PC-3 (cell line): ENCODE measurements around the gene PRMT9. TPM values are rescaled to one million over a fixed set of nuclear protein-coding genes. Genes with fewer than 3 reads are reported as not detected.
A peak's percentile ranks its signal among the peaks of the same experiment; 100 is the strongest.

ENCODE experiments used
- ATAC-seq: fragments of 200-7000 bp; cut with Tn5 transposase; 2 replicates; pipeline ENCODE4 v1.9.1; 2020; ENCODE audit warnings: mild to moderate bottlenecking, moderate library complexity
- Bru-seq: library from RNA; stranded (reverse); fragments of 400-500 nt; gene quantifications from one replicate; lab custom pipeline; 2021; lab: Mats Ljungman, UMichigan
- BruChase-seq, 2 experiments: library from RNA; stranded (reverse); fragments of 400-500 nt; gene quantifications; one replicate each; lab custom pipeline; 2021; lab: Mats Ljungman, UMichigan
- BruUV-seq: library from RNA; stranded (reverse); fragments of 400-500 nt; replicated peaks from 2 replicates; lab custom pipeline; 2021; lab: Mats Ljungman, UMichigan
- CTCF ChIA-PET: fragments of 300-600 bp; sonication (Branson Sonifier 250); formaldehyde crosslinking; loops from one replicate; lab custom pipeline; 2022; ENCODE audit warnings: antibody characterized with exemption; lab: Charles Lee
- POLR2A ChIA-PET: fragments of 300-600 bp; sonication (Branson Sonifier 250); formaldehyde crosslinking; loops from one replicate; lab custom pipeline; 2022; ENCODE audit warnings: antibody characterized with exemption; ENCODE audit not compliant: unreplicated experiment; lab: Charles Lee
- DNase-seq: peaks from one replicate; pipeline ENCODE4 v3.0.0-alpha.2; 2015
- H2AFZ ChIP-seq: fragments of 300-600 bp; sonication (generic); 2 replicates; pipeline ENCODE4 v1.6.0; 2016; ENCODE audit warnings: antibody characterized with exemption, low read length
- H3F3A ChIP-seq: fragments of 300-600 bp; sonication (generic); one replicate; pipeline ENCODE4 v1.6.0; 2017; ENCODE audit warnings: antibody characterized with exemption, low read length, control low read depth, mild to moderate bottlenecking; ENCODE audit not compliant: unreplicated experiment
- H3K27ac ChIP-seq: fragments of 300-600 bp; sonication (generic); 2 replicates; pipeline ENCODE4 v1.5.1; 2016; ENCODE audit warnings: mild to moderate bottlenecking, low read length
- H3K27me3 ChIP-seq: fragments of 300-600 bp; sonication (generic); 2 replicates; pipeline ENCODE4 v1.6.1; 2016; ENCODE audit warnings: low read length, mixed read lengths
- H3K36me3 ChIP-seq: fragments of 300-600 bp; sonication (generic); 2 replicates; pipeline ENCODE4 v1.6.1; 2016; ENCODE audit warnings: low read depth, mixed run types, low read length, mixed read lengths
- H3K4me1 ChIP-seq: fragments of 300-600 bp; sonication (generic); 2 replicates; pipeline ENCODE4 v1.5.1; 2016; ENCODE audit warnings: low read length; ENCODE audit not compliant: insufficient read depth
- H3K4me2 ChIP-seq: fragments of 300-600 bp; sonication (generic); 2 replicates; pipeline ENCODE4 v1.6.0; 2016; ENCODE audit warnings: low read length
- H3K4me3 ChIP-seq: fragments of 300-600 bp; sonication (generic); 2 replicates; pipeline ENCODE4 v1.5.1; 2016; ENCODE audit warnings: mild to moderate bottlenecking, low read length, mixed read lengths
- H3K79me2 ChIP-seq: fragments of 300-600 bp; sonication (generic); 2 replicates; pipeline ENCODE4 v1.6.1; 2017; ENCODE audit warnings: low read length, mixed read lengths
- H3K9ac ChIP-seq: fragments of 300-600 bp; sonication (generic); 2 replicates; pipeline ENCODE4 v1.6.0; 2016; ENCODE audit warnings: mild to moderate bottlenecking, low read length
- H3K9me2 ChIP-seq: fragments of 300-600 bp; sonication (generic); replicated peaks from 2 replicates; pipeline ENCODE4 v1.6.1; 2016; ENCODE audit warnings: mixed run types, low read length, mixed read lengths
- H3K9me3 ChIP-seq: fragments of 300-600 bp; sonication (generic); 2 replicates; pipeline ENCODE4 v1.6.1; 2016; ENCODE audit warnings: low read length, mixed read lengths
- H4K20me1 ChIP-seq: fragments of 300-600 bp; sonication (generic); 2 replicates; pipeline ENCODE4 v1.6.1; 2016; ENCODE audit warnings: low read length, mixed read lengths
- EZH2 ChIP-seq: fragments of 300-600 bp; sonication (generic); IDR thresholded peaks from one replicate; pipeline ENCODE4 v1.6.1; 2017; ENCODE audit warnings: antibody characterized with exemption, mild to moderate bottlenecking, low read length; ENCODE audit not compliant: unreplicated experiment
- EZH2phosphoT487 ChIP-seq: fragments of 300-600 bp; sonication (generic); IDR thresholded peaks from 2 replicates; pipeline ENCODE4 v1.6.1; 2018; ENCODE audit warnings: mild to moderate bottlenecking, antibody characterized with exemption, low read length, borderline replicate concordance
- intact Hi-C: fragments of 100-400 bp; cut with micrococcal nuclease; formaldehyde crosslinking; loops from 2 replicates; pipeline ENCODE4 v1.9.0; 2023
- long read RNA-seq: library from polyadenylated mRNA; unstranded; transcript quantifications from one replicate; pipeline ENCODE4 v2.0.0, GENCODE V29; 2021; ENCODE audit not compliant: unreplicated experiment
- total RNA-seq: library from RNA; depleted of rRNA; stranded (reverse); fragments of >200 nt; gene quantifications from 2 replicates; pipeline ENCODE4 v1.2.3, GENCODE V29; 2014; rRNA removed
- TF ChIP-seq, protein P1 (sequence below): fragments of 300-600 bp; sonication (generic); conservative IDR thresholded peaks from 2 replicates; pipeline ENCODE4 v1.5.1; 2017; ENCODE audit warnings: antibody characterized with exemption, low read depth, mild to moderate bottlenecking, low read length

The PRMT9 gene
- 4.6 and 6.5 TPM in 2 replicates for total RNA-seq
- percentile 61 among the genes with signal in this experiment for Bru-seq, nascent RNA
- BruChase-seq, experiment 1, labeled RNA remaining after a 6-hour chase: percentile 54 among the genes with signal in this experiment
- BruChase-seq, experiment 2, labeled RNA remaining after a 2-hour chase: percentile 55 among the genes with signal in this experiment
- long read RNA-seq, transcript PRMT9-201 (12 exons, 3,528 nt): major isoform, 13 of 21 reads
- long read RNA-seq, partial matches to known transcripts: 2 of 21 reads
- long read RNA-seq, other reads (novel, unspliced or antisense): 6 of 21 reads

- Histone ChIP-seq H3K4me1 (peaks cover 10% of the 10 kb centered on the region; the same call in 1 of the 2 replicates), H2AFZ (peak within 1 kb of the TSS; percentile 94), H3K27me3 (no peaks in the 10 kb centered on the region), H3K9me3 (no peaks in the 10 kb centered on the region), H3K4me2 (peak within 1 kb of the TSS; percentile 97), H3K27ac (peak within 1 kb of the TSS; percentile 65), H3F3A (no peaks in the 10 kb centered on the region), H3K9ac (peak within 1 kb of the TSS; percentile 94), H3K4me3 (peak within 1 kb of the TSS; percentile 93), H4K20me1 (no peaks in the 10 kb centered on the region), H3K9me2 (no peaks in the 10 kb centered on the region), H3K36me3 (no peaks in the 10 kb centered on the region), H3K79me2 (peaks cover 21% of the 10 kb centered on the region)
- intact Hi-C loops: loop anchor here (5.0 kb wide), 1 partner anchor 67 kb away; the partner anchor contains the start of gene TMEM184C
- no peak for TF ChIP-seq EZH2phosphoT487
- TF ChIP-seq, protein P1, sequence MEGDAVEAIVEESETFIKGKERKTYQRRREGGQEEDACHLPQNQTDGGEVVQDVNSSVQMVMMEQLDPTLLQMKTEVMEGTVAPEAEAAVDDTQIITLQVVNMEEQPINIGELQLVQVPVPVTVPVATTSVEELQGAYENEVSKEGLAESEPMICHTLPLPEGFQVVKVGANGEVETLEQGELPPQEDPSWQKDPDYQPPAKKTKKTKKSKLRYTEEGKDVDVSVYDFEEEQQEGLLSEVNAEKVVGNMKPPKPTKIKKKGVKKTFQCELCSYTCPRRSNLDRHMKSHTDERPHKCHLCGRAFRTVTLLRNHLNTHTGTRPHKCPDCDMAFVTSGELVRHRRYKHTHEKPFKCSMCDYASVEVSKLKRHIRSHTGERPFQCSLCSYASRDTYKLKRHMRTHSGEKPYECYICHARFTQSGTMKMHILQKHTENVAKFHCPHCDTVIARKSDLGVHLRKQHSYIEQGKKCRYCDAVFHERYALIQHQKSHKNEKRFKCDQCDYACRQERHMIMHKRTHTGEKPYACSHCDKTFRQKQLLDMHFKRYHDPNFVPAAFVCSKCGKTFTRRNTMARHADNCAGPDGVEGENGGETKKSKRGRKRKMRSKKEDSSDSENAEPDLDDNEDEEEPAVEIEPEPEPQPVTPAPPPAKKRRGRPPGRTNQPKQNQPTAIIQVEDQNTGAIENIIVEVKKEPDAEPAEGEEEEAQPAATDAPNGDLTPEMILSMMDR: no peak
- no peak for TF ChIP-seq EZH2
- peak; percentile 97 for ATAC-seq
- DNase-seq: peak; percentile 87
- BruUV-seq: TSS peak; percentile 97
- POLR2A ChIA-PET: interaction anchor here (0.6 kb wide), 3 partner anchors 87 to 526 kb away, joined by 3 to 4 read pairs (median 4); no protein-coding TSS in a partner anchor
- CTCF ChIA-PET: interaction anchor here (1.0 kb wide), 1 partner anchor 183 kb away, joined by 7 read pairs; no protein-coding TSS in a partner anchor
Observed at GRCh38 chr4:147683717-147684700, at the start of gene PRMT9. PRMT9 (minus strand) TSS chr4:147684163; CDS start chr4:147683987, 176 bp downstream.

GRCh38 chr4:147732518-147733235 is 48.7 kb upstream of the PRMT9 start:
- Histone ChIP-seq H3K4me3 (peak overlapping the region; percentile 95), H3K9me3 (no peaks in the 10 kb centered on the region), H3K4me1 (peaks cover 48% of the 10 kb centered on the region), H3K79me2 (peaks cover 55% of the 10 kb centered on the region), H3F3A (no peaks in the 10 kb centered on the region), H4K20me1 (no peaks in the 10 kb centered on the region), H3K4me2 (peak overlapping the region; percentile 78), H2AFZ (peak overlapping the region; percentile 96), H3K36me3 (no peaks in the 10 kb centered on the region), H3K27ac (peak overlapping the region; percentile 44), H3K9ac (peak overlapping the region; percentile 79), H3K27me3 (no peaks in the 10 kb centered on the region), H3K9me2 (no peaks in the 10 kb centered on the region)
- peak; percentile 35 for DNase-seq
- POLR2A ChIA-PET: interaction anchor here (0.7 kb wide), 1 partner anchor 22 kb away, joined by 4 read pairs; no protein-coding TSS in a partner anchor
- CTCF ChIA-PET: interaction anchor here (0.9 kb wide), 1 partner anchor 134 kb away, joined by 3 read pairs; no protein-coding TSS in a partner anchor
- no TSS peak for BruUV-seq
- ATAC-seq: peak; percentile 44
- intact Hi-C loops: loop anchor here (5.0 kb wide), 1 partner anchor 100 kb away; no protein-coding TSS in a partner anchor
- TF ChIP-seq, protein P1: no peak
- TF ChIP-seq EZH2phosphoT487 (no peak), EZH2 (no peak)
